ENCODE data around the gene TMC7. TPM values are rescaled to one million over a fixed set of nuclear protein-coding genes. Genes with fewer than 3 reads are reported as not detected.

TMC7 gene
- total and polyA plus RNA-seq, 2 experiments from 2014 or later = 0.54 to 1.4 TPM

GRCh38 chr16:18958621-18959029 is 25.1 kb upstream of the TMC7 start:
- Histone ChIP-seq H3K36me3 (ENCODE audit: low read depth) (no peaks in the 10 kb centered on the region), H3K4me1 (ENCODE audit: insufficient read depth) (no peaks in the 10 kb centered on the region; the same call in 1 of the 2 replicates), H4K20me1 (ENCODE audit: insufficient read depth) (no peaks in the 10 kb centered on the region), H3K9ac (no peak overlapping the region), H3K27ac (no peak overlapping the region), H3K27me3 (replicated peaks; ENCODE audit: insufficient read depth) (no peaks in the 10 kb centered on the region), H3K9me2 (ENCODE audit: insufficient read depth) (no peaks in the 10 kb centered on the region), H3K4me2 (ENCODE audit: unreplicated experiment) (no peak overlapping the region), H3K9me3 (ENCODE audit: low read depth) (no peaks in the 10 kb centered on the region), H3F3A (ENCODE audit: insufficient read depth) (no peaks in the 10 kb centered on the region), H3K79me2 (ENCODE audit: insufficient read depth) (no peaks in the 10 kb centered on the region), H3K4me3 (no peak overlapping the region), H2AFZ (peak overlapping the region; percentile 75; the same call in 1 of the 2 replicates)
- TF ChIP-seq EZH2phosphoT487 (IDR thresholded peaks at IDR 0.05; ENCODE audit: insufficient read depth, low read depth) (no peak), EZH2 (IDR thresholded peaks at IDR 0.05; ENCODE audit: insufficient read depth, poor library complexity, severe bottlenecking) (no peak)
- in situ Hi-C loops (cut with MboI) = no loop called here
- DNase-seq = no peak
- 59 to 75% methylated on average over 2 of the region's 2 CpGs for WGBS, 2 experiments (ENCODE audit: low coverage in 1 of 2, low lambda C conversion rate in 2 of 2, missing lambda C conversion rate in 2 of 2)

GRCh38 chr16:18959031-18959505 is 24.7 kb upstream of the TMC7 start:
- H3K9ac ChIP-seq = no peak overlapping the region
- H3K4me1 ChIP-seq (ENCODE audit: insufficient read depth) = no peaks in the 10 kb centered on the region; the same call in 1 of the 2 replicates
- no peak overlapping the region for H3K4me3 ChIP-seq
- no peaks in the 10 kb centered on the region for H3K36me3 ChIP-seq (ENCODE audit: low read depth)
- H3K4me2 ChIP-seq (ENCODE audit: unreplicated experiment) = no peak overlapping the region
- DNase-seq = peak; percentile 30
- in situ Hi-C loops (cut with MboI) = no loop called here
- H3K27ac ChIP-seq = no peak overlapping the region
- 53 to 56% methylated on average over 2 of the region's 2 CpGs for WGBS, 2 experiments (ENCODE audit: low coverage in 1 of 2, low lambda C conversion rate in 2 of 2, missing lambda C conversion rate in 2 of 2)
- no peaks in the 10 kb centered on the region for H3K79me2 ChIP-seq (ENCODE audit: insufficient read depth)
- peak overlapping the region; percentile 75 for H2AFZ ChIP-seq
- no peaks in the 10 kb centered on the region for H3F3A ChIP-seq (ENCODE audit: insufficient read depth)
- H3K9me2 ChIP-seq (ENCODE audit: insufficient read depth) = no peaks in the 10 kb centered on the region
- no peaks in the 10 kb centered on the region for H4K20me1 ChIP-seq (ENCODE audit: insufficient read depth)
- no peak for TF ChIP-seq EZH2phosphoT487 (IDR thresholded peaks at IDR 0.05; ENCODE audit: insufficient read depth, low read depth)
- TF ChIP-seq EZH2 (IDR thresholded peaks at IDR 0.05; ENCODE audit: insufficient read depth, poor library complexity, severe bottlenecking) = no peak
- H3K9me3 ChIP-seq (ENCODE audit: low read depth) = no peaks in the 10 kb centered on the region
- H3K27me3 ChIP-seq (replicated peaks; ENCODE audit: insufficient read depth) = no peaks in the 10 kb centered on the region

GRCh38 chr16:18965555-18965954 is 18.2 kb upstream of the TMC7 start:
- H3K4me1 ChIP-seq (ENCODE audit: insufficient read depth) = no peaks in the 10 kb centered on the region
- DNase-seq = no peak
- H3K9me3 ChIP-seq (ENCODE audit: low read depth) = no peaks in the 10 kb centered on the region
- no peaks in the 10 kb centered on the region for H3K9me2 ChIP-seq (ENCODE audit: insufficient read depth)
- H3K4me3 ChIP-seq = no peak overlapping the region
- H3K4me2 ChIP-seq (ENCODE audit: unreplicated experiment) = no peak overlapping the region
- H3F3A ChIP-seq (ENCODE audit: insufficient read depth) = no peaks in the 10 kb centered on the region
- no peak overlapping the region for H2AFZ ChIP-seq
- H3K27ac ChIP-seq = no peak overlapping the region
- TF ChIP-seq EZH2phosphoT487 (IDR thresholded peaks at IDR 0.05; ENCODE audit: insufficient read depth, low read depth) (no peak), EZH2 (IDR thresholded peaks at IDR 0.05; ENCODE audit: insufficient read depth, poor library complexity, severe bottlenecking) (no peak)
- H4K20me1 ChIP-seq (ENCODE audit: insufficient read depth) = no peaks in the 10 kb centered on the region
- no peak overlapping the region for H3K9ac ChIP-seq
- H3K79me2 ChIP-seq (ENCODE audit: insufficient read depth) = no peaks in the 10 kb centered on the region
- no peaks in the 10 kb centered on the region for H3K36me3 ChIP-seq (ENCODE audit: low read depth)
- in situ Hi-C loops (cut with MboI) = no loop called here
- WGBS, 2 experiments (ENCODE audit: low coverage in 1 of 2, low lambda C conversion rate in 2 of 2, missing lambda C conversion rate in 2 of 2) = 84 to 86% methylated on average over 5 of the region's 5 CpGs
- no peaks in the 10 kb centered on the region for H3K27me3 ChIP-seq (replicated peaks; ENCODE audit: insufficient read depth)

- no peak overlapping the region for H2AFZ ChIP-seq
- WGBS, 2 experiments (ENCODE audit: low coverage in 1 of 2, low lambda C conversion rate in 2 of 2, missing lambda C conversion rate in 2 of 2) = 75 to 77% methylated on average over 5 of the region's 5 CpGs
- no peaks in the 10 kb centered on the region for H3K9me3 ChIP-seq (ENCODE audit: low read depth)
- no peak overlapping the region for H3K9ac ChIP-seq
- in situ Hi-C loops (cut with MboI) = no loop called here
- H3K27ac ChIP-seq = no peak overlapping the region
- no peaks in the 10 kb centered on the region for H4K20me1 ChIP-seq (ENCODE audit: insufficient read depth)
- H3K4me1 ChIP-seq (ENCODE audit: insufficient read depth) = no peaks in the 10 kb centered on the region
- TF ChIP-seq EZH2 (IDR thresholded peaks at IDR 0.05; ENCODE audit: insufficient read depth, poor library complexity, severe bottlenecking) (no peak), EZH2phosphoT487 (IDR thresholded peaks at IDR 0.05; ENCODE audit: insufficient read depth, low read depth) (no peak)
- no peak for DNase-seq
- no peaks in the 10 kb centered on the region for H3F3A ChIP-seq (ENCODE audit: insufficient read depth)
- no peak overlapping the region for H3K4me3 ChIP-seq
- H3K4me2 ChIP-seq (ENCODE audit: unreplicated experiment) = no peak overlapping the region
- H3K36me3 ChIP-seq (ENCODE audit: low read depth) = no peaks in the 10 kb centered on the region
- H3K79me2 ChIP-seq (ENCODE audit: insufficient read depth) = no peaks in the 10 kb centered on the region
- no peaks in the 10 kb centered on the region for H3K9me2 ChIP-seq (ENCODE audit: insufficient read depth)
- H3K27me3 ChIP-seq (replicated peaks; ENCODE audit: insufficient read depth) = no peaks in the 10 kb centered on the region
Observed at GRCh38 chr16:18966791-18967190, 16.9 kb upstream of the TMC7 start.

All from GM23248 (cell line).